GM18868 (cell line): ENCODE measurements around the gene COG2.
"Not testable (repeated sequence)": the region's sequence is repeated elsewhere in the genome, so short reads cannot be mapped to it uniquely, and the experiment has no call there.

Experiments used
- ATAC-seq: cut with Tn5 transposase; IDR thresholded peaks from one replicate; pipeline ENCODE4 v1.9.1; 2021; ENCODE audit warnings: mild to moderate bottlenecking, moderate library complexity; ENCODE audit not compliant: unreplicated experiment

The COG2 gene

GRCh38 chr1:230713138-230713537 is 70.9 kb downstream of the COG2 start:
- no peak for ATAC-seq

GRCh38 chr1:230713547-230713914 is 71.2 kb downstream of the COG2 start:
- ATAC-seq, result no peak

GRCh38 chr1:230713915-230714764 is 71.9 kb downstream of the COG2 start, which contains the start of gene AGT:
AGT (minus strand) TSS chr1:230714122; CDS start chr1:230710823, 3,299 bp downstream.
- no peak for ATAC-seq

- ATAC-seq, result no peak
These were observed 73.2 kb downstream of the COG2 start for GRCh38 chr1:230715510-230715909.

- not testable (repeated sequence) for ATAC-seq
These were observed 74.2 kb downstream of the COG2 start for GRCh38 chr1:230716453-230716852.

- ATAC-seq, result no peak
These were observed 75.0 kb downstream of the COG2 start for GRCh38 chr1:230717251-230717650.

- ATAC-seq, result not testable (repeated sequence)
These were observed 79.7 kb downstream of the COG2 start for GRCh38 chr1:230721849-230722522.

- no peak for ATAC-seq
These were observed 83.2 kb downstream of the COG2 start for GRCh38 chr1:230725256-230726012.

GRCh38 chr1:230728710-230729392 is 86.6 kb downstream of the COG2 start:
- ATAC-seq, result no peak

GRCh38 chr1:230730977-230731376 is 88.7 kb downstream of the COG2 start:
- no peak for ATAC-seq

GRCh38 chr1:230735447-230735846 is 93.2 kb downstream of the COG2 start:
- ATAC-seq, result no peak

GRCh38 chr1:230737622-230738262 is 95.5 kb downstream of the COG2 start:
- no peak for ATAC-seq

- ATAC-seq, result no peak
These were observed 97.4 kb downstream of the COG2 start for GRCh38 chr1:230739564-230740290.
